ENCODE measurements around the gene PLCG2.

PLCG2 gene

GRCh38 chr16:81860287-81861266 lies 81.5 kb downstream of the PLCG2 start:
- no peak overlapping the region for H3K27ac ChIP-seq
- TF ChIP-seq ZFX (IDR thresholded peaks at IDR 0.05; ENCODE audit: borderline replicate concordance) = no peak
- TF ChIP-seq CTCF (IDR thresholded peaks at IDR 0.05) = no peak

GRCh38 chr16:81861503-81861902 lies 82.4 kb downstream of the PLCG2 start:
- no peak overlapping the region for H3K27ac ChIP-seq

GRCh38 chr16:81861915-81862314 lies 82.8 kb downstream of the PLCG2 start:
- no peak overlapping the region for H3K27ac ChIP-seq
- TF ChIP-seq CTCF (IDR thresholded peaks at IDR 0.05) = no peak
- TF ChIP-seq ZFX (IDR thresholded peaks at IDR 0.05; ENCODE audit: borderline replicate concordance) = no peak

More at GRCh38 chr16:81861503-81861902, 82.4 kb downstream of the PLCG2 start:
- TF ChIP-seq CTCF (IDR thresholded peaks at IDR 0.05) = no peak
- TF ChIP-seq ZFX (IDR thresholded peaks at IDR 0.05; ENCODE audit: borderline replicate concordance) = no peak

GRCh38 chr16:81863630-81864352 lies 84.7 kb downstream of the PLCG2 start:
- TF ChIP-seq ZFX (IDR thresholded peaks at IDR 0.05; ENCODE audit: borderline replicate concordance) (no peak), CTCF (IDR thresholded peaks at IDR 0.05) (no peak)
- H3K27ac ChIP-seq = no peak overlapping the region

- TF ChIP-seq ZFX (IDR thresholded peaks at IDR 0.05; ENCODE audit: borderline replicate concordance) (no peak), CTCF (IDR thresholded peaks at IDR 0.05) (no peak)
- no peak overlapping the region for H3K27ac ChIP-seq
These were observed 85.7 kb downstream of the PLCG2 start for GRCh38 chr16:81864646-81865382.

GRCh38 chr16:81866820-81867440 lies 87.8 kb downstream of the PLCG2 start:
- H3K27ac ChIP-seq = no peak overlapping the region
- TF ChIP-seq ZFX (IDR thresholded peaks at IDR 0.05; ENCODE audit: borderline replicate concordance) = no peak
- TF ChIP-seq CTCF (IDR thresholded peaks at IDR 0.05) = no peak
